Measurements from ENCODE around the gene CYP27A1. TPM values are rescaled to one million over a fixed set of nuclear protein-coding genes. Genes with fewer than 3 reads are reported as not detected.

Gene CYP27A1
- total and polyA plus RNA-seq, 2 of the 4 experiments (the other 2 are of a cell fraction) = 5.2 to 5.3 TPM

- in situ Hi-C loops (cut with MboI; ENCODE audit: low sequenced_read_pairs) = no loop called here
- Histone ChIP-seq H3K27me3 (ENCODE audit: control insufficient read depth, insufficient read depth, low read length) (peaks cover 63% of the 10 kb centered on the region), H2BK120ac (ENCODE audit: low read depth, low read length) (no peak overlapping the region), H3K36me3 (ENCODE audit: control insufficient read depth, insufficient read depth, low read length) (no peaks in the 10 kb centered on the region), H2BK5ac (ENCODE audit: low read depth, low read length, poor library complexity, severe bottlenecking) (no peak overlapping the region), H2AK5ac (ENCODE audit: low read depth, low read length) (no peak overlapping the region), H3K18ac (ENCODE audit: low read depth, low read length) (no peak overlapping the region), H3K4ac (ENCODE audit: low read depth, low read length) (no peak overlapping the region), H3K14ac (replicated peaks; ENCODE audit: low read depth, low read length) (no peak overlapping the region), H4K20me1 (ENCODE audit: insufficient read depth, low read length) (no peaks in the 10 kb centered on the region), H3K9me3 (ENCODE audit: control insufficient read depth, insufficient read depth, low read length) (no peaks in the 10 kb centered on the region), H2AFZ (replicated peaks; ENCODE audit: low read length, poor library complexity) (no peak overlapping the region), H2BK20ac (ENCODE audit: low read depth, low read length) (no peak overlapping the region), H3K4me3 (ENCODE audit: insufficient read depth, low read depth, low read length) (no peak overlapping the region), H4K8ac (ENCODE audit: low read depth in 2 of 2, low read length in 2 of 2) (no peak overlapping the region), H2AK9ac (replicated peaks; ENCODE audit: low read depth, low read length, poor library complexity) (no peak overlapping the region), H3K9ac (ENCODE audit: low read depth, low read length) (no peak overlapping the region), H4K5ac (ENCODE audit: low read depth, low read length) (no peak overlapping the region), H3K79me1 (ENCODE audit: low read depth in 1 of 2, low read length in 2 of 2) (no peaks in the 10 kb centered on the region), H3K4me1 (ENCODE audit: control insufficient read depth, insufficient read depth, low read length) (no peaks in the 10 kb centered on the region), H4K91ac (ENCODE audit: insufficient read depth, low read depth, low read length) (no peak overlapping the region), H2BK15ac (ENCODE audit: low read depth, low read length) (no peak overlapping the region), H3K23ac (ENCODE audit: low read depth, low read length) (no peak overlapping the region), H3K56ac (ENCODE audit: extremely low read depth, insufficient read depth, low read length) (no peak overlapping the region), H3K9me1 (ENCODE audit: insufficient read depth, low read length) (no peaks in the 10 kb centered on the region; the same call in 1 of the 2 replicates), H3K4me2 (ENCODE audit: low read depth, low read length) (no peak overlapping the region), H3K27ac (ENCODE audit: insufficient read depth, low read length) (no peak overlapping the region)
- no TSS peak for BruUV-seq (replicated peaks)
- POLR2A ChIA-PET (ENCODE audit: unreplicated experiment) = no interaction called here
- intact Hi-C loops (cut with micrococcal nuclease) = no loop called here
- dilution Hi-C loops (cut with HindIII; ENCODE audit: low sequenced_read_pairs, unreplicated experiment) = no loop called here
- TF ChIP-seq RAD21 (IDR thresholded peaks at IDR 0.05; ENCODE audit: low read length) (no peak), BHLHE40 (IDR thresholded peaks at IDR 0.05; ENCODE audit: low read depth, low read length) (no peak), POLR2A (IDR thresholded peaks at IDR 0.05; ENCODE audit: low read depth, low read length) (no peak), CHD1 (IDR thresholded peaks at IDR 0.05; ENCODE audit: low read depth, low read length) (no peak), RCOR1 (IDR thresholded peaks at IDR 0.05; ENCODE audit: insufficient replicate concordance, low read length) (no peak), SMC3 (IDR thresholded peaks at IDR 0.05; ENCODE audit: low read depth, low read length) (no peak), CEBPB (IDR thresholded peaks at IDR 0.05; ENCODE audit: low read depth, low read length) (no peak), MAZ (IDR thresholded peaks at IDR 0.05; ENCODE audit: borderline replicate concordance, low read depth, low read length) (no peak), MXI1 (IDR thresholded peaks at IDR 0.05; ENCODE audit: borderline replicate concordance, low read depth, low read length) (no peak), MAFK (IDR thresholded peaks at IDR 0.05; ENCODE audit: low read depth, low read length) (no peak), RFX5 (IDR thresholded peaks at IDR 0.05; ENCODE audit: low read depth, low read length) (no peak)
- TF ChIP-seq, protein P1, sequence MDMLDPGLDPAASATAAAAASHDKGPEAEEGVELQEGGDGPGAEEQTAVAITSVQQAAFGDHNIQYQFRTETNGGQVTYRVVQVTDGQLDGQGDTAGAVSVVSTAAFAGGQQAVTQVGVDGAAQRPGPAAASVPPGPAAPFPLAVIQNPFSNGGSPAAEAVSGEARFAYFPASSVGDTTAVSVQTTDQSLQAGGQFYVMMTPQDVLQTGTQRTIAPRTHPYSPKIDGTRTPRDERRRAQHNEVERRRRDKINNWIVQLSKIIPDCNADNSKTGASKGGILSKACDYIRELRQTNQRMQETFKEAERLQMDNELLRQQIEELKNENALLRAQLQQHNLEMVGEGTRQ (IDR thresholded peaks at IDR 0.05; ENCODE audit: low read depth, low read length) = no peak
- TF ChIP-seq, protein P2, sequence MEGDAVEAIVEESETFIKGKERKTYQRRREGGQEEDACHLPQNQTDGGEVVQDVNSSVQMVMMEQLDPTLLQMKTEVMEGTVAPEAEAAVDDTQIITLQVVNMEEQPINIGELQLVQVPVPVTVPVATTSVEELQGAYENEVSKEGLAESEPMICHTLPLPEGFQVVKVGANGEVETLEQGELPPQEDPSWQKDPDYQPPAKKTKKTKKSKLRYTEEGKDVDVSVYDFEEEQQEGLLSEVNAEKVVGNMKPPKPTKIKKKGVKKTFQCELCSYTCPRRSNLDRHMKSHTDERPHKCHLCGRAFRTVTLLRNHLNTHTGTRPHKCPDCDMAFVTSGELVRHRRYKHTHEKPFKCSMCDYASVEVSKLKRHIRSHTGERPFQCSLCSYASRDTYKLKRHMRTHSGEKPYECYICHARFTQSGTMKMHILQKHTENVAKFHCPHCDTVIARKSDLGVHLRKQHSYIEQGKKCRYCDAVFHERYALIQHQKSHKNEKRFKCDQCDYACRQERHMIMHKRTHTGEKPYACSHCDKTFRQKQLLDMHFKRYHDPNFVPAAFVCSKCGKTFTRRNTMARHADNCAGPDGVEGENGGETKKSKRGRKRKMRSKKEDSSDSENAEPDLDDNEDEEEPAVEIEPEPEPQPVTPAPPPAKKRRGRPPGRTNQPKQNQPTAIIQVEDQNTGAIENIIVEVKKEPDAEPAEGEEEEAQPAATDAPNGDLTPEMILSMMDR (conservative IDR thresholded peaks at IDR 0.05; ENCODE audit: low read depth, low read length) = no peak
- DNase-seq (no peak), ATAC-seq (ENCODE audit: low read depth) (no peak)
- WGBS, 2 experiments (ENCODE audit: extremely low coverage in 2 of 2, insufficient read length in 1 of 2) = 72% methylated on average over 12 of the region's 17 CpGs; no CpG with 5 or more reads in 1 of the 2 experiments
- CTCF ChIA-PET = no interaction called here
Observed at GRCh38 chr2:218829868-218830451, 48.0 kb downstream of the CYP27A1 start.

All from IMR-90 (cell line).